Fibroblast of skin of abdomen (primary cell): ENCODE data around the gene CPT1A.

Experiments
- DNase-seq: peaks from one replicate; pipeline ENCODE4 v3.0.0-alpha.2; 2013

The CPT1A gene

GRCh38 chr11:68828957-68829356, 12.8 kb downstream of the CPT1A start:
- DNase-seq, result no peak

GRCh38 chr11:68828155-68828931, 13.4 kb downstream of the CPT1A start:
- no peak for DNase-seq

- no peak for DNase-seq
These were observed 14.0 kb downstream of the CPT1A start for GRCh38 chr11:68827733-68828132.

- DNase-seq, result no peak
These were observed 15.0 kb downstream of the CPT1A start for GRCh38 chr11:68826726-68827125.

- no peak for DNase-seq
These were observed 16.1 kb downstream of the CPT1A start for GRCh38 chr11:68825571-68825970.

- no peak for DNase-seq
These were observed 19.2 kb downstream of the CPT1A start for GRCh38 chr11:68822546-68822945.

GRCh38 chr11:68821670-68822069, 20.0 kb downstream of the CPT1A start:
- DNase-seq, result no peak

GRCh38 chr11:68819362-68819761, 22.4 kb downstream of the CPT1A start:
- DNase-seq, result no peak

GRCh38 chr11:68818181-68818580, 23.5 kb downstream of the CPT1A start:
- no peak for DNase-seq

GRCh38 chr11:68817554-68817953, 24.2 kb downstream of the CPT1A start:
- no peak for DNase-seq

GRCh38 chr11:68816917-68817419, 24.7 kb downstream of the CPT1A start:
- no peak for DNase-seq

- no peak for DNase-seq
These were observed 25.4 kb downstream of the CPT1A start for GRCh38 chr11:68816251-68816776.

- DNase-seq, result no peak
These were observed 27.9 kb downstream of the CPT1A start for GRCh38 chr11:68813773-68814172.

GRCh38 chr11:68812526-68812925, 29.2 kb downstream of the CPT1A start:
- no peak for DNase-seq

- no peak for DNase-seq
These were observed 31.6 kb downstream of the CPT1A start for GRCh38 chr11:68810164-68810563.

GRCh38 chr11:68809506-68809905, 32.2 kb downstream of the CPT1A start:
- no peak for DNase-seq

- DNase-seq, result no peak
These were observed 32.9 kb downstream of the CPT1A start for GRCh38 chr11:68808787-68809186.

- DNase-seq, result peak; percentile 80
These were observed 34.5 kb downstream of the CPT1A start for GRCh38 chr11:68806931-68807844.

- no peak for DNase-seq
These were observed 36.9 kb downstream of the CPT1A start for GRCh38 chr11:68804786-68805185.

- no peak for DNase-seq
These were observed 38.0 kb downstream of the CPT1A start for GRCh38 chr11:68803766-68804165.

- no peak for DNase-seq
These were observed 43.4 kb downstream of the CPT1A start for GRCh38 chr11:68798221-68798813.

- no peak for DNase-seq
These were observed 44.9 kb downstream of the CPT1A start for GRCh38 chr11:68796801-68797200.
